HUES64 (cell line): ENCODE results near the gene SALL4.

Source experiments
- H3K27ac ChIP-seq: 2 replicates; pipeline ENCODE4 v1.7.0; 2013; ENCODE audit warnings: low read depth, low read length, inconsistent platforms
- H3K27me3 ChIP-seq: 2 replicates; pipeline ENCODE4 v1.6.1; 2013; ENCODE audit warnings: mild to moderate bottlenecking, low read length; ENCODE audit not compliant: insufficient read depth
- H3K36me3 ChIP-seq: 2 replicates; pipeline ENCODE4 v1.6.1; 2013; ENCODE audit warnings: mild to moderate bottlenecking, low read length; ENCODE audit not compliant: insufficient read depth
- H3K4me1 ChIP-seq: 2 replicates; pipeline ENCODE4 v1.6.1; 2013; ENCODE audit warnings: mild to moderate bottlenecking, low read length, moderate library complexity; ENCODE audit not compliant: insufficient read depth
- H3K4me3 ChIP-seq: 2 replicates; pipeline ENCODE4 v1.5.1; 2013; ENCODE audit warnings: mild to moderate bottlenecking, low read length, moderate library complexity
- H3K9ac ChIP-seq: 2 replicates; pipeline ENCODE4 v1.6.1; 2013; ENCODE audit warnings: mild to moderate bottlenecking, low read depth, low read length
- H3K9me3 ChIP-seq: 2 replicates; pipeline ENCODE4 v1.6.1; 2013; ENCODE audit warnings: low read depth, low read length; ENCODE audit not compliant: insufficient read depth
- WGBS: fragments of 150-250, 120-280 bp; methylation state at CpG from one replicate; pipeline ENCODE4 v1.1.7; 2013; ENCODE audit warnings: missing lambda C conversion rate; 5-methylcytosine and 5-hydroxymethylcytosine counted together

Gene SALL4

GRCh38 chr20:51801823-51802123, 548 bp downstream of the SALL4 start:
- Histone ChIP-seq H3K27me3 (no peaks in the 10 kb centered on the region), H3K9ac (peak overlapping the region; percentile 99), H3K9me3 (no peaks in the 10 kb centered on the region), H3K36me3 (peaks cover 5% of the 10 kb centered on the region), H3K27ac (peak overlapping the region; percentile 99), H3K4me1 (peaks cover 31% of the 10 kb centered on the region), H3K4me3 (peak overlapping the region; percentile 76)
- WGBS = under 1% methylated on average over 8 of the region's 8 CpGs

- H3K27ac ChIP-seq = peak overlapping the region; percentile 99
- peaks cover 36% of the 10 kb centered on the region for H3K4me1 ChIP-seq
- WGBS = under 1% methylated on average over 54 of the region's 59 CpGs
- peaks cover 10% of the 10 kb centered on the region for H3K36me3 ChIP-seq
- H3K27me3 ChIP-seq = no peaks in the 10 kb centered on the region
- peak overlapping the region; percentile 99 for H3K9ac ChIP-seq
- no peaks in the 10 kb centered on the region for H3K9me3 ChIP-seq
- peak overlapping the region; percentile 76 for H3K4me3 ChIP-seq
These were observed 1.0 kb downstream of the SALL4 start for GRCh38 chr20:51801122-51801822.

- Histone ChIP-seq H3K27me3 (no peaks in the 10 kb centered on the region), H3K36me3 (peaks cover 12% of the 10 kb centered on the region), H3K9ac (peak overlapping the region; percentile 99), H3K4me3 (peak overlapping the region; percentile 76), H3K9me3 (no peaks in the 10 kb centered on the region), H3K27ac (peak overlapping the region; percentile 99), H3K4me1 (peaks cover 39% of the 10 kb centered on the region)
- under 1% methylated on average over 18 of the region's 18 CpGs for WGBS
These were observed 1.5 kb downstream of the SALL4 start for GRCh38 chr20:51800872-51801121.

GRCh38 chr20:51800060-51800871, 2.1 kb downstream of the SALL4 start:
- Histone ChIP-seq H3K4me3 (peak overlapping the region; percentile 76), H3K4me1 (peaks cover 44% of the 10 kb centered on the region), H3K9ac (peak overlapping the region; percentile 99), H3K27me3 (no peaks in the 10 kb centered on the region), H3K36me3 (peaks cover 17% of the 10 kb centered on the region), H3K9me3 (no peaks in the 10 kb centered on the region), H3K27ac (peak overlapping the region; percentile 99)
- WGBS = under 1% methylated on average over 44 of the region's 44 CpGs

GRCh38 chr20:51799401-51799860, 2.9 kb downstream of the SALL4 start:
- peaks cover 23% of the 10 kb centered on the region for H3K36me3 ChIP-seq

GRCh38 chr20:51797357-51798025, 4.8 kb downstream of the SALL4 start:
- Histone ChIP-seq H3K4me3 (peak overlapping the region; percentile 76), H3K4me1 (peaks cover 44% of the 10 kb centered on the region), H3K27ac (peak overlapping the region; percentile 99), H3K9ac (peak overlapping the region; percentile 99), H3K9me3 (no peaks in the 10 kb centered on the region), H3K36me3 (peaks cover 40% of the 10 kb centered on the region), H3K27me3 (no peaks in the 10 kb centered on the region)
- WGBS = 6% methylated on average over 2 of the region's 3 CpGs

More at GRCh38 chr20:51799401-51799860, 2.9 kb downstream of the SALL4 start:
- Histone ChIP-seq H3K4me3 (peak overlapping the region; percentile 76), H3K9ac (peak overlapping the region; percentile 99), H3K4me1 (peaks cover 50% of the 10 kb centered on the region), H3K27ac (peak overlapping the region; percentile 99), H3K27me3 (no peaks in the 10 kb centered on the region), H3K9me3 (no peaks in the 10 kb centered on the region)
- 2% methylated on average over 10 of the region's 10 CpGs for WGBS

GRCh38 chr20:51796340-51796739, 6.0 kb downstream of the SALL4 start:
- H3K4me1 ChIP-seq = peaks cover 44% of the 10 kb centered on the region
- peaks cover 51% of the 10 kb centered on the region for H3K36me3 ChIP-seq
- H3K27me3 ChIP-seq = no peaks in the 10 kb centered on the region
- whole genome bisulfite sequencing = 86% methylated on average over 3 of the region's 3 CpGs
- no peaks in the 10 kb centered on the region for H3K9me3 ChIP-seq
- H3K27ac ChIP-seq = peak overlapping the region; percentile 99
- H3K9ac ChIP-seq = peak overlapping the region; percentile 7; the same call in 1 of the 2 replicates
- H3K4me3 ChIP-seq = 0 out of 2 replicates have a peak overlapping the region, but pooled peaks have one; percentile 76

GRCh38 chr20:51792960-51793359, 9.4 kb downstream of the SALL4 start:
- H3K27me3 ChIP-seq = no peaks in the 10 kb centered on the region
- no peak overlapping the region for H3K9ac ChIP-seq
- H3K4me1 ChIP-seq = peaks cover 32% of the 10 kb centered on the region
- H3K36me3 ChIP-seq = peaks cover 85% of the 10 kb centered on the region
- H3K9me3 ChIP-seq = no peaks in the 10 kb centered on the region
- no peak overlapping the region for H3K27ac ChIP-seq
- no peak overlapping the region for H3K4me3 ChIP-seq
- 92% methylated on average over 7 of the region's 7 CpGs for WGBS

- H3K36me3 ChIP-seq = peaks cover 91% of the 10 kb centered on the region
- no peaks in the 10 kb centered on the region for H3K9me3 ChIP-seq
- no peaks in the 10 kb centered on the region for H3K27me3 ChIP-seq
- peaks cover 18% of the 10 kb centered on the region for H3K4me1 ChIP-seq
- H3K27ac ChIP-seq = no peak overlapping the region
- WGBS = 96% methylated on average over 13 of the region's 13 CpGs
- H3K9ac ChIP-seq = no peak overlapping the region
- H3K4me3 ChIP-seq = no peak overlapping the region
These were observed 10.7 kb downstream of the SALL4 start for GRCh38 chr20:51791626-51792025.

- Histone ChIP-seq H3K27me3 (no peaks in the 10 kb centered on the region), H3K4me1 (peaks cover 7% of the 10 kb centered on the region), H3K9me3 (no peaks in the 10 kb centered on the region), H3K36me3 (peaks cover 94% of the 10 kb centered on the region), H3K27ac (no peak overlapping the region), H3K9ac (no peak overlapping the region), H3K4me3 (no peak overlapping the region)
- 96% methylated on average over 17 of the region's 17 CpGs for WGBS
These were observed 12.1 kb downstream of the SALL4 start for GRCh38 chr20:51790256-51790655.

- H3K4me1 ChIP-seq = peaks cover under 1% of the 10 kb centered on the region
- 100% methylated on average over 2 of the region's 2 CpGs for WGBS
- H3K36me3 ChIP-seq = peaks cover 96% of the 10 kb centered on the region
- H3K9ac ChIP-seq = no peak overlapping the region
- no peaks in the 10 kb centered on the region for H3K27me3 ChIP-seq
- H3K27ac ChIP-seq = no peak overlapping the region
- H3K9me3 ChIP-seq = no peaks in the 10 kb centered on the region
- no peak overlapping the region for H3K4me3 ChIP-seq
These were observed 12.9 kb downstream of the SALL4 start for GRCh38 chr20:51789434-51789833.
